DOHH2 (cell line): ENCODE data around the gene EEIG2.

ENCODE experiments used
- H3F3A ChIP-seq: fragments of 200-600 bp; sonication (generic), shearing (Covaris generic); 2 replicates; pipeline ENCODE4 v1.6.0; 2016; ENCODE audit warnings: antibody characterized with exemption, mild to moderate bottlenecking; ENCODE audit not compliant: control insufficient read depth, insufficient read depth
- H3K27ac ChIP-seq: fragments of 200-600 bp; sonication (generic); 2 replicates; pipeline ENCODE4 v1.5.1; 2014; ENCODE audit warnings: low read depth, mild to moderate bottlenecking, low read length, moderate library complexity
- H3K27me3 ChIP-seq: fragments of 200-600 bp; sonication (generic); 2 replicates; pipeline ENCODE4 v1.6.1; 2014; ENCODE audit warnings: mild to moderate bottlenecking, low read length, mixed read lengths; ENCODE audit not compliant: control insufficient read depth
- H3K36me3 ChIP-seq: fragments of 200-600 bp; sonication (generic); 2 replicates; pipeline ENCODE4 v1.6.1; 2014; ENCODE audit warnings: mild to moderate bottlenecking, low read length, moderate library complexity, mixed read lengths; ENCODE audit not compliant: control insufficient read depth
- H3K4me1 ChIP-seq: fragments of 200-600 bp; sonication (generic); 2 replicates; pipeline ENCODE4 v1.6.1; 2014; ENCODE audit warnings: mild to moderate bottlenecking, low read length, mixed read lengths; ENCODE audit not compliant: control insufficient read depth
- H3K4me2 ChIP-seq: fragments of 200-600 bp; sonication (generic); 2 replicates; pipeline ENCODE4 v1.6.0; 2014; ENCODE audit warnings: mild to moderate bottlenecking, low read length, moderate library complexity
- H3K4me3 ChIP-seq: fragments of 200-600 bp; sonication (generic); 2 replicates; pipeline ENCODE4 v1.5.1; 2014; ENCODE audit warnings: mild to moderate bottlenecking, low read length, mixed read lengths
- H3K79me2 ChIP-seq: fragments of 200-600 bp; sonication (generic); 2 replicates; pipeline ENCODE4 v1.6.1; 2014; ENCODE audit warnings: mild to moderate bottlenecking, low read length, mixed read lengths; ENCODE audit not compliant: control insufficient read depth
- H3K9me2 ChIP-seq: fragments of 200-600 bp; sonication (generic); replicated peaks from 2 replicates; pipeline ENCODE4 v1.6.1; 2014; ENCODE audit warnings: mild to moderate bottlenecking, low read length, mixed read lengths; ENCODE audit not compliant: control insufficient read depth
- H3K9me3 ChIP-seq: fragments of 200-600 bp; sonication (generic); 2 replicates; pipeline ENCODE4 v1.6.1; 2014; ENCODE audit warnings: antibody characterized with exemption, low read length, mixed read lengths; ENCODE audit not compliant: control insufficient read depth, insufficient read depth
- H4K20me1 ChIP-seq: fragments of 200-600 bp; sonication (generic); 2 replicates; pipeline ENCODE4 v1.6.0; 2014; ENCODE audit warnings: low read depth, mild to moderate bottlenecking, antibody characterized with exemption, low read length, moderate library complexity; ENCODE audit not compliant: control insufficient read depth, insufficient read depth
- EZH2phosphoT487 ChIP-seq: fragments of 200-600 bp; sonication (generic); IDR thresholded peaks from 2 replicates; pipeline ENCODE4 v1.6.1; 2017; ENCODE audit warnings: borderline replicate concordance, mild to moderate bottlenecking, antibody characterized with exemption, low read length, moderate library complexity, mixed read lengths
- TF ChIP-seq, protein P1 (sequence below): fragments of 200-600 bp; sonication (generic); IDR thresholded peaks from one replicate; pipeline ENCODE4 v1.5.1; 2014; ENCODE audit warnings: antibody characterized with exemption, mild to moderate bottlenecking, low read depth, low read length; ENCODE audit not compliant: poor library complexity, severe bottlenecking

Gene EEIG2

DNA sequence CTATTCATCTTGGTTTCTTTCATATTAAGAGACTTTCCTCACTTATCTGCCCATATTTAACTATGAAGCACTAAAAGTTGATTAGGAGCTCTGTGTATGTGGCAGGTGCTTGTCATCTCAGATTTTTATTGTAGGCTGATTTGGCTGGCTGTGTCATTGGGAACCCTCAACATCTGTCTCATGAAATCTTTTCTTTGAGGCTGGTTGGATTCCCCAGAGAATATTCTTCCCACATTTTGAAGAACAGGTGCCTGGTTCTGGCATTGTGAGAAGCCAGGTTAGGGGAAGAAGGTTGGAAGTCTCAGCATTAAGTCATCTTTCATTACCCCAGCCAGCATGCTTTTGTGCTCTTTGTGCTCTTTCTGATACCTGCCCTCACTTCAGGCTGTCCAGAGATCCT, 37.1 kb downstream of the EEIG2 start:
- Histone ChIP-seq H4K20me1 (peaks cover 3% of the 10 kb centered on the region; the same call in 1 of the 2 replicates), H3K4me1 (peaks cover under 1% of the 10 kb centered on the region; the same call in 1 of the 2 replicates), H3K9me3 (no peaks in the 10 kb centered on the region), H3K27ac (no peak overlapping the region), H3K9me2 (no peaks in the 10 kb centered on the region), H3K4me2 (no peak overlapping the region), H3K79me2 (peaks cover 4% of the 10 kb centered on the region), H3F3A (no peaks in the 10 kb centered on the region), H3K4me3 (no peak overlapping the region), H3K36me3 (no peaks in the 10 kb centered on the region), H3K27me3 (no peaks in the 10 kb centered on the region)
- TF ChIP-seq EZH2phosphoT487, result no peak
- TF ChIP-seq, protein P1, sequence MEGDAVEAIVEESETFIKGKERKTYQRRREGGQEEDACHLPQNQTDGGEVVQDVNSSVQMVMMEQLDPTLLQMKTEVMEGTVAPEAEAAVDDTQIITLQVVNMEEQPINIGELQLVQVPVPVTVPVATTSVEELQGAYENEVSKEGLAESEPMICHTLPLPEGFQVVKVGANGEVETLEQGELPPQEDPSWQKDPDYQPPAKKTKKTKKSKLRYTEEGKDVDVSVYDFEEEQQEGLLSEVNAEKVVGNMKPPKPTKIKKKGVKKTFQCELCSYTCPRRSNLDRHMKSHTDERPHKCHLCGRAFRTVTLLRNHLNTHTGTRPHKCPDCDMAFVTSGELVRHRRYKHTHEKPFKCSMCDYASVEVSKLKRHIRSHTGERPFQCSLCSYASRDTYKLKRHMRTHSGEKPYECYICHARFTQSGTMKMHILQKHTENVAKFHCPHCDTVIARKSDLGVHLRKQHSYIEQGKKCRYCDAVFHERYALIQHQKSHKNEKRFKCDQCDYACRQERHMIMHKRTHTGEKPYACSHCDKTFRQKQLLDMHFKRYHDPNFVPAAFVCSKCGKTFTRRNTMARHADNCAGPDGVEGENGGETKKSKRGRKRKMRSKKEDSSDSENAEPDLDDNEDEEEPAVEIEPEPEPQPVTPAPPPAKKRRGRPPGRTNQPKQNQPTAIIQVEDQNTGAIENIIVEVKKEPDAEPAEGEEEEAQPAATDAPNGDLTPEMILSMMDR, result no peak

DNA sequence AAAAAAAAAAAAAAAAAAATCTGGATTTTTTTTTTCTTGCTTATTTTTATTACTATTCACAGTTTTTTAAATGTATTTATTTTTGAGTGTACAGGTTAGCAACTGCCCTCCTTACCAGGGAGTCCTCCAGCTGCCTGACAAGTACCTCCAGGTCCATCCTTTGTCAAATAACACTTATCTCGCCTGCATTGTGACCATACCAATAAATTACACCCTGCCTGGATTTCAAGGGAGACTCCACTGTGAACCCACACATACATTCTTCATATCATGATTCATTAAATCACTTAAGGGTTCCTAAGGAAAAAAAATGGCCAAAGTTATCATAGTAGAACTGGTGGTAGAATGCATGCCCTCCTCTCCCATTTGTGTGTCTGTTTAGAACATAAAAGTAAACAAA, 38.4 kb downstream of the EEIG2 start:
- Histone ChIP-seq H4K20me1 (peaks cover 3% of the 10 kb centered on the region; the same call in 1 of the 2 replicates), H3K27ac (no peak overlapping the region), H3K4me3 (no peak overlapping the region), H3K4me1 (no peaks in the 10 kb centered on the region), H3F3A (no peaks in the 10 kb centered on the region), H3K9me2 (no peaks in the 10 kb centered on the region), H3K79me2 (no peaks in the 10 kb centered on the region), H3K27me3 (no peaks in the 10 kb centered on the region), H3K36me3 (no peaks in the 10 kb centered on the region), H3K4me2 (no peak overlapping the region), H3K9me3 (no peaks in the 10 kb centered on the region)
- TF ChIP-seq, protein P1, result no peak
- TF ChIP-seq EZH2phosphoT487, result no peak

DNA sequence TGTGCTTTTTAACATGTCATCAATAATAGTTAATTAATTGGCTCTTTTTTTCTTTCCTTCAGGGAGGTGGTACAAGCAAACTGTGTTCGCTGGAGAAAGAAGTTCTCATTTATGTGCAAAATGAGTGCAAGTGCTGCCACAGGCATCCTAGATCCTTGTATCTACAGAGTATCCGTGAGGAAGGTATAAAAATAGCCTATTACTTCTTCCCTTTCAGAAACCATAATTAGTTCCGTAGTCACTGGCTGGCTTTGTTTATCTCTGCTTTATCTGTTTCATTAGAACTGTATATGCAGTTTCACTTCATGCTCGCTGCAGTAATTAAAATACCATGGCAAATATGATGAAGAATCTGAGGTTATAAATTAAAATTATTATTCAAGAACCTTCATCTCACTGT, 40.6 kb downstream of the EEIG2 start:
- Histone ChIP-seq H3K79me2 (no peaks in the 10 kb centered on the region), H3F3A (no peaks in the 10 kb centered on the region), H3K4me2 (no peak overlapping the region), H3K36me3 (no peaks in the 10 kb centered on the region), H4K20me1 (peaks cover 3% of the 10 kb centered on the region; the same call in 1 of the 2 replicates), H3K4me1 (no peaks in the 10 kb centered on the region), H3K27ac (no peak overlapping the region), H3K9me3 (no peaks in the 10 kb centered on the region), H3K4me3 (no peak overlapping the region), H3K27me3 (no peaks in the 10 kb centered on the region), H3K9me2 (no peaks in the 10 kb centered on the region)
- TF ChIP-seq, protein P1, result no peak
- no peak for TF ChIP-seq EZH2phosphoT487
